Liver (tissue), 9 donors: Measurements from ENCODE around the gene PPP6R3. TPM values are rescaled to one million over a fixed set of nuclear protein-coding genes. Genes with fewer than 3 reads are reported as not detected.
A peak's percentile ranks its signal among the peaks of the same experiment; 100 is the strongest.

Experiments used
- DNase-seq: peaks from one replicate; pipeline ENCODE4 v3.0.0-alpha.2; 2017; ENCODE audit warnings: low spot score
- H3K27ac ChIP-seq, 2 donors: one replicate each; pipeline ENCODE4 v1.7.0; 2013; ENCODE audit warnings: inconsistent platforms in 2 of 2, low read length in 2 of 2, control low read depth in 1 of 2, low read depth in 1 of 2, mild to moderate bottlenecking in 1 of 2
- H3K27me3 ChIP-seq, 4 donors: one replicate each; pipeline versions ENCODE4 v1.6.1 to v1.7.0; 2013; ENCODE audit warnings: low read length in 3 of 4, inconsistent platforms in 1 of 4, mild to moderate bottlenecking in 1 of 4, moderate library complexity in 1 of 4; ENCODE audit not compliant: control insufficient read depth in 4 of 4, insufficient read depth in 4 of 4
- H3K36me3 ChIP-seq, 4 donors: one replicate each; pipeline versions ENCODE4 v1.6.1 to v1.7.0; 2013; ENCODE audit warnings: low read length in 3 of 4, mild to moderate bottlenecking in 3 of 4, low read depth in 1 of 4, moderate library complexity in 1 of 4; ENCODE audit not compliant: control insufficient read depth in 4 of 4, insufficient read depth in 3 of 4
- H3K4me1 ChIP-seq, 4 donors: one replicate each; pipeline versions ENCODE4 v1.6.1 to v1.7.0; 2013; ENCODE audit warnings: low read length in 3 of 4, mild to moderate bottlenecking in 3 of 4, moderate library complexity in 1 of 4; ENCODE audit not compliant: control insufficient read depth in 4 of 4, insufficient read depth in 4 of 4
- H3K4me3 ChIP-seq, 3 donors: one replicate each; pipeline versions ENCODE4 v1.6.1 to v1.7.0; 2013; ENCODE audit warnings: low read length in 3 of 3, control low read depth in 1 of 3, low read depth in 1 of 3, mild to moderate bottlenecking in 1 of 3
- H3K9ac ChIP-seq, 2 donors: one replicate each; pipeline ENCODE4 v1.7.0; 2013; ENCODE audit warnings: low read length in 2 of 2, mild to moderate bottlenecking in 2 of 2, moderate library complexity in 2 of 2, control low read depth in 1 of 2, low read depth in 1 of 2
- H3K9me3 ChIP-seq, 4 donors: one replicate each; pipeline versions ENCODE4 v1.6.1 to v1.7.0; 2013; ENCODE audit warnings: low read length in 3 of 4; ENCODE audit not compliant: control insufficient read depth in 4 of 4
- CTCF ChIP-seq: fragments of 150-350 bp; IDR thresholded peaks from 2 replicates; pipeline ENCODE4 v1.5.1; 2017; ENCODE audit warnings: improper control_type of control experiment, low read depth, low read length; ENCODE audit not compliant: missing input control
- EGR1 ChIP-seq, 2 donors: IDR thresholded peaks; 2 replicates each; pipeline ENCODE4 v1.6.1; 2016 to 2018; ENCODE audit warnings: antibody characterized with exemption in 2 of 2, low read depth in 2 of 2
- FOXA1 ChIP-seq: IDR thresholded peaks from 2 replicates; pipeline ENCODE4 v1.6.1; 2016; ENCODE audit warnings: antibody characterized with exemption
- GABPA ChIP-seq, 2 donors: IDR thresholded peaks in 1 of 2; conservative IDR thresholded peaks in 1 of 2; 2 replicates each; pipeline ENCODE4 v1.6.1; 2016; ENCODE audit warnings: antibody characterized with exemption in 2 of 2, mild to moderate bottlenecking in 1 of 2, moderate library complexity in 1 of 2
- HNF4A ChIP-seq, 2 donors: conservative IDR thresholded peaks; 2 replicates each; pipeline ENCODE4 v1.6.1; 2016; ENCODE audit warnings: antibody characterized with exemption in 2 of 2, mild to moderate bottlenecking in 2 of 2
- HNF4G ChIP-seq: IDR thresholded peaks from 2 replicates; pipeline ENCODE4 v1.6.1; 2016; ENCODE audit warnings: antibody characterized with exemption
- JUND ChIP-seq, 2 donors: IDR thresholded peaks; 2 replicates each; pipeline ENCODE4 v1.6.1; 2016; ENCODE audit warnings: antibody characterized with exemption in 2 of 2
- MAX ChIP-seq: IDR thresholded peaks from 2 replicates; pipeline ENCODE4 v1.6.1; 2016; ENCODE audit warnings: antibody characterized with exemption
- NR2F2 ChIP-seq: IDR thresholded peaks from 2 replicates; pipeline ENCODE4 v1.6.1; 2016; ENCODE audit warnings: antibody characterized with exemption
- RAD21 ChIP-seq, 2 donors: IDR thresholded peaks; 2 replicates each; pipeline ENCODE4 v1.6.1; 2016; ENCODE audit warnings: antibody characterized with exemption in 2 of 2, mild to moderate bottlenecking in 2 of 2
- RXRA ChIP-seq, 2 donors: IDR thresholded peaks; 2 replicates each; pipeline ENCODE4 v1.6.1; 2017 to 2018; ENCODE audit warnings: antibody characterized with exemption in 2 of 2, mild to moderate bottlenecking in 1 of 2
- SP1 ChIP-seq: IDR thresholded peaks from 2 replicates; pipeline ENCODE4 v1.6.1; 2018; ENCODE audit warnings: antibody characterized with exemption, mild to moderate bottlenecking
- YY1 ChIP-seq: IDR thresholded peaks from 2 replicates; pipeline ENCODE4 v1.6.1; 2016; ENCODE audit warnings: antibody characterized with exemption, mild to moderate bottlenecking
- ZBTB33 ChIP-seq: IDR thresholded peaks from 2 replicates; pipeline ENCODE4 v1.6.1; 2016; ENCODE audit warnings: antibody characterized with exemption
- WGBS: extraction: QIAGEN DNeasy Blood & Tissue Kit; methylation state at CpG from one replicate; pipeline ENCODE4 v1.1.7; 2013; 5-methylcytosine and 5-hydroxymethylcytosine counted together
- polyA plus RNA-seq, 2 donors: library from polyadenylated mRNA; stranded (reverse) in 1 of 2; unstranded in 1 of 2; fragments of 200-250 nt in 1 of 2; fragments of >200 nt in 1 of 2; fragmentation: Nextera tagmentation in 1 of 2; extraction: Ambion mirVana in 1 of 2; gene quantifications; one replicate each; pipeline versions ENCODE4 v1.2.1 to v1.2.3, GENCODE V29; 2013 to 2015
- total RNA-seq, 2 donors: library from RNA; depleted of rRNA; stranded (reverse); fragments of >200 nt; gene quantifications; one replicate each; pipeline ENCODE4 v1.2.3, GENCODE V29; 2014
- donor health status: healthy.
- donor health status: healthy.
- donor health status: healthy.
- donor health status: healthy.
- donor health status: healthy.

The PPP6R3 gene
- total and polyA plus RNA-seq, 4 donors, result 12.3 to 101 (median 58.1) TPM

DNA sequence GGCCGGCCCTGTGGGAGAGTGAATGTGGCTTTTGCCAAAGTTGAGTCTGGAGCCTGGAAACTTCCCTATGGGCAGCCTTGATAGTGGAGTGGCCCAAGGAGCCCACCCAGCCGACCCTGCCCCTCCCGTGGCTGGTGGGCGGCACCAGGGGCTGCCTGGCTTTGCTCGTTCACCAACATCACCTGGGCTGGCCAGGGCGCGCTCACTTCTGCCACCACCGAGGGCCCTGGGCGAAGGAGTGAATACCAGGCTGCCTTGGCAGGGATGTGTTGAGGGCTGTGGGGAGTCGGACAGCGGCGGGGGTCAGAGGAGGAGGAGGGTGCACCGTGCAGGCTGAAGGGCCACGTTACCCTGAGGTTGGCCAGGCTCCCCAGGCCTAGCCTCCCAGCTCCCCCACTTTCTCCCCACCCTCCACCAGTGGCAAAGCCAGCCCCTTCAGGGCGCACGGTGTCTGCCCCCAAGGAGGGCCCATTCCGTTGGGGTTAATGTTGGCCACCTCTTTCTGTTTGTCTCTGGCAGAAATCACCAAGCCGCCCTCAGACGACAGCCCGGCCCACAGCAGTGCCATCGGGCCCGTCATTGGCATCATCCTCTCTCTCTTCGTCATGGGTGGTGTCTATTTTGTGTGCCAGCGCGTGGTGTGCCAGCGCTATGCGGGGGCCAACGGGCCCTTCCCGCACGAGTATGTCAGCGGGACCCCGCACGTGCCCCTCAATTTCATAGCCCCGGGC, 22.5 kb upstream of the PPP6R3 start:
- peaks cover 30 to 91% (median 48%) of the 10 kb centered on the region in 4 donors for H3K36me3 ChIP-seq
- DNase-seq, result no peak
- TF ChIP-seq RXRA (IDR thresholded peaks at IDR 0.05) (no peak), HNF4G (no peak), FOXA1 (no peak)
- H3K4me1 ChIP-seq, result no peaks in the 10 kb centered on the region
- WGBS, result 96% methylated on average over 34 of the region's 34 CpGs
- no peaks in the 10 kb centered on the region for H3K27me3 ChIP-seq
- no peak overlapping the region for H3K27ac ChIP-seq
- H3K9me3 ChIP-seq, result no peaks in the 10 kb centered on the region
- H3K4me3 ChIP-seq, result no peak overlapping the region
- no peak overlapping the region for H3K9ac ChIP-seq

DNA sequence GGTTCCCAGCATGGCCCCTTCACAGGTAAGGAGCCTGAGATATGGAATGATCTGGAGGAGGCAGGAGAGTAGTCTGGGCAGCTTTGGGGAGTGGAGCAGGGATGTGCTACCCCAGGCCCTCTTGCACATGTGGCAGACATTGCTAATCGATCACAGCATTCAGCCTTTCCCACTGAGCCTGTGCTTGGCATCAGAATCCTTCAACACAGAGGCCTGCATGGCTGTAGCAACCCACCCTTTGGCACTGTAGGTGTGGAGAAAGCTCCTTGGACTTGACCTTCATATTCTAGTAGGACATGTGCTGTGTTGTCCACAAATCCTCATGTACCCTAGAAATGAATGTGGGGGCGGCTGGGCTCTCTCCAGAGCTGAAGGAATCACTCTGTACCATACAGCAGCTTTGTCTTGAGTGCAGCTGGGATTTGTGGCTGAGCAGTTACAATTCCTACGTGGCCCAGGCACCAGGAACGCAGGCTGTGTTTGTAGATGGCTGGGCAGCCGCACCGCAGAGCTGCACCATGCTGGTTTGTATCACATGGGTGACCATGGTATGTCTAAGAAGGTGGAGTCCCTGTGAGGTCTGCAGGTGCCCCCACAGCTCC, 21.8 kb upstream of the PPP6R3 start:
- H3K4me3 ChIP-seq, result no peak overlapping the region
- H3K9ac ChIP-seq, result no peak overlapping the region
- H3K36me3 ChIP-seq, result peaks cover 25 to 85% (median 43%) of the 10 kb centered on the region in 4 donors
- H3K27ac ChIP-seq, result no peak overlapping the region
- no peaks in the 10 kb centered on the region for H3K27me3 ChIP-seq
- TF ChIP-seq RAD21 (IDR thresholded peaks at IDR 0.05), result no peak
- no peak for TF ChIP-seq GABPA (IDR thresholded peaks at IDR 0.05 in 1 of 2, conservative IDR thresholded peaks at IDR 0.05 in 1 of 2)
- DNase-seq, result no peak
- WGBS, result 97% methylated on average over 6 of the region's 6 CpGs
- no peaks in the 10 kb centered on the region for H3K9me3 ChIP-seq
- no peaks in the 10 kb centered on the region for H3K4me1 ChIP-seq

GRCh38 chr11:68439355-68440065, 21.0 kb upstream of the PPP6R3 start:
- H3K4me3 ChIP-seq, result no peak overlapping the region
- H3K4me1 ChIP-seq, result no peaks in the 10 kb centered on the region
- TF ChIP-seq ZBTB33 (no peak), RAD21 (IDR thresholded peaks at IDR 0.05) (no peak), MAX (no peak), EGR1 (IDR thresholded peaks at IDR 0.05; ENCODE audit: low read depth in 2 of 2) (no peak), GABPA (IDR thresholded peaks at IDR 0.05 in 1 of 2, conservative IDR thresholded peaks at IDR 0.05 in 1 of 2) (no peak), YY1 (no peak), JUND (IDR thresholded peaks at IDR 0.05) (no peak), NR2F2 (no peak), FOXA1 (no peak), SP1 (no peak), CTCF (no peak), HNF4A (conservative IDR thresholded peaks at IDR 0.05) (no peak)
- no peaks in the 10 kb centered on the region for H3K27me3 ChIP-seq
- WGBS, result 87% methylated on average over 38 of the region's 38 CpGs
- no peak overlapping the region for H3K9ac ChIP-seq
- peaks cover 24 to 81% (median 40%) of the 10 kb centered on the region in 4 donors for H3K36me3 ChIP-seq
- DNase-seq, result no peak
- no peaks in the 10 kb centered on the region for H3K9me3 ChIP-seq
- H3K27ac ChIP-seq, result peak overlapping the region in 1 of 2 donors; percentile 10
